ENCODE data around the gene RIGI.
"Not testable (repeated sequence)": the region's sequence is repeated elsewhere in the genome, so short reads cannot be mapped to it uniquely, and the experiment has no call there.

The RIGI gene

DNA sequence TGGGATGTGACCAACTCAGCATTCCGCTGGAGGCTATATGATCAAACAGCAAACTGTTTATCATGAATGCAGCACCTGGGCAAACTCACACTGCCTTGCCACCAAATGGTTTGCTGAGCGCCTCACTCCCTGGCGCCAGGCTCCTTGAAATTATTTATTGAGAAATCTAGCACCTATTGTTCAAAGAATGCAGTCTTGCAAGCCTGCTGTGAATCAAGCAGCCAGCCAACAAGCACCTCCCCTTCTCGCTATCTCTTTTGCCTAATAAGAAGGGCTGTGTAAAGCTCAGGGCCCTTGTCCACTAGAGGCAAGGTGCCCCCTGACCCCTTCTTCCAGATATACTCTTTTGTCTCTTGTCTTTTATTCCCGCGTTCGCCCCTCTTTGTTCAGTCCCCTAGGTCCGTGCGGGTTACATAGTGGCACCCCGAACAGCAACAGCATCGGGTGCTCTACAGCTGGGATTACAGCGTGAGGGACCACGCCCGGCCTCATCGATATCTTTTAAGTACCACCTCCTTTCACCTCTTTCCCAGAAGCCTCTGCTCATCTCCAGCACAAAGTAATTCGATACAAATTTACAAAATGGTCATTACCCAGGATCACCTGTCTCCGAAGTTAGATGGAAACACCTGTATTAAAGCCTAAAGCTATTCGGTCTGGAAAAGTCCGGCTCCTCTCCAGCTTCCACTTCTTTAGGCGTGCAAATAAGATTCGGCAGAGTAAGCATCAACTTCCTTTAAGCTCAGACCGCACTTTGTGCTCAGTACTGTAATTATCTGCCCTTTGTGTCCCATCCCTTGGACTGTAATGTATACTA lies 896 bp downstream of the RIGI start:
- peaks cover 4% of the 10 kb centered on the region for H3K9me3 ChIP-seq (ENCODE audit: control insufficient read depth, low read depth, low read length)
- H3K27me3 ChIP-seq (ENCODE audit: control insufficient read depth, insufficient read depth, low read length): no peaks in the 10 kb centered on the region
- H3K4me1 ChIP-seq (ENCODE audit: control insufficient read depth, low read depth, low read length): peaks cover 9% of the 10 kb centered on the region
- H3K4me3 ChIP-seq (ENCODE audit: low read length): peak overlapping the region; percentile 87
- no peaks in the 10 kb centered on the region for H3K36me3 ChIP-seq (ENCODE audit: control insufficient read depth, low read depth, low read length)
- no peak overlapping the region for H3K27ac ChIP-seq (ENCODE audit: low read length)
- peak overlapping the region; percentile 67 for H3K9ac ChIP-seq (ENCODE audit: low read length)

DNA sequence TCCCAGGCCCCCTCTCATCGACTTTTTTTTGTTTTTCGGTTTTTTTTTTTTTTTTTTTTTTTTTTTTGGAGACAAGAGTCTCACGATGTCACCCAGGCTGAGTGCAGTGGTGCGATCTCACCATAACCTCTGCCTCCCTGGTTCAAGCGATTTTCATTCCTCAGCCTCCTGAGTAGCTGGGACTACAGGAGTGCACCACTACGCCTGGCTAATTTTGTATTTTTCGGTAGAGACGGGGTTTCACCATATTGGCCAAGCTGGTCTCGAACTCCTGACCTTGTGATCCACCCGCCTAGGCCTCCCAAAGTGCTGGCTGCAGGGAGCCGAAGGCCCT lies 1.5 kb downstream of the RIGI start:
- not testable (repeated sequence) for H3K9ac ChIP-seq (ENCODE audit: low read length); H3K27ac ChIP-seq (ENCODE audit: low read length); H3K27me3 ChIP-seq (ENCODE audit: control insufficient read depth, insufficient read depth, low read length); H3K36me3 ChIP-seq (ENCODE audit: control insufficient read depth, low read depth, low read length); H3K4me1 ChIP-seq (ENCODE audit: control insufficient read depth, low read depth, low read length); H3K9me3 ChIP-seq (ENCODE audit: control insufficient read depth, low read depth, low read length)
- peak overlapping the region; percentile 87 for H3K4me3 ChIP-seq (ENCODE audit: low read length)

DNA sequence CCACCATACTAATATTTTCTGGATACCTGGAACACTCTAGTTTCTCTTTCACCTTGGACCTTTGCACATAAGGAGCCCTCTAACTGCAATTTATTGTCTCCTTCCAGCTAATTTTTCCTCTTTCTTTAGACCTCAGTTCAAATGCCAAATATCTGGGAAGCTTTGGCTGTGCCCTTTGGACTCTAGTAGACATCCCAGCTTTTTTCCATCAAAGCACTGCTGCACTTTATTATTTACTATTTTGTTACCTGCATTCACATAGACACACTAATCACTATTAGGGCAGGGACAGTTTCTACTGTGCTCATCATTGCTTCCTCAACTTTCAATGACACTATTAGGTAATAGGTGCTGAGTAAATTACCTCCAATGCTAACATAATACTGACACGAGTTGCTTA lies 2.1 kb downstream of the RIGI start:
- Histone ChIP-seq H3K27me3 (ENCODE audit: control insufficient read depth, insufficient read depth, low read length) (no peaks in the 10 kb centered on the region), H3K4me3 (ENCODE audit: low read length) (no peak overlapping the region), H3K27ac (ENCODE audit: low read length) (no peak overlapping the region), H3K9ac (ENCODE audit: low read length) (no peak overlapping the region), H3K36me3 (ENCODE audit: control insufficient read depth, low read depth, low read length) (no peaks in the 10 kb centered on the region), H3K9me3 (ENCODE audit: control insufficient read depth, low read depth, low read length) (peaks cover 12% of the 10 kb centered on the region), H3K4me1 (ENCODE audit: control insufficient read depth, low read depth, low read length) (peaks cover 9% of the 10 kb centered on the region)

DNA sequence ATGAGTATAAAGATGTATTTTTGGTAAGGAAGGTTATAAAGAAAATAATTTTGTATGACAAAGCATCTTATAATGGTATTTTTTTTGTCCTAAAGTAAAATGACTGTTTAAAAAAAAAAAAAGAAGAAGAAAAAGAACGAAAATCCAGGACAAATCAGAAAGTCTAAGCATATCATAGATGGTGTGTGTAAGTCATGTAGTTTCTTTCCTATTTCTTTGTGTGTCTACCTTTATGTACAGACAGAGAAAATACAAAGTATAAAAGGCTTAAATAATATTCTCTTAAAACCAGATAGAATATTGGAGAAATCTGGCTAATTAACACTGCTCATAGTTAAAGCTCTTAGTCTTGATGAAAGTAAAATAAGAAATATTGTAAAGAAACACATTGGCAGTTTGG lies 7.7 kb downstream of the RIGI start:
- Histone ChIP-seq H3K9ac (ENCODE audit: low read length) (no peak overlapping the region), H3K4me1 (ENCODE audit: control insufficient read depth, low read depth, low read length) (no peaks in the 10 kb centered on the region), H3K27me3 (ENCODE audit: control insufficient read depth, insufficient read depth, low read length) (no peaks in the 10 kb centered on the region), H3K36me3 (ENCODE audit: control insufficient read depth, low read depth, low read length) (no peaks in the 10 kb centered on the region), H3K9me3 (ENCODE audit: control insufficient read depth, low read depth, low read length) (peaks cover 37% of the 10 kb centered on the region), H3K4me3 (ENCODE audit: low read length) (no peak overlapping the region), H3K27ac (ENCODE audit: low read length) (no peak overlapping the region)

DNA sequence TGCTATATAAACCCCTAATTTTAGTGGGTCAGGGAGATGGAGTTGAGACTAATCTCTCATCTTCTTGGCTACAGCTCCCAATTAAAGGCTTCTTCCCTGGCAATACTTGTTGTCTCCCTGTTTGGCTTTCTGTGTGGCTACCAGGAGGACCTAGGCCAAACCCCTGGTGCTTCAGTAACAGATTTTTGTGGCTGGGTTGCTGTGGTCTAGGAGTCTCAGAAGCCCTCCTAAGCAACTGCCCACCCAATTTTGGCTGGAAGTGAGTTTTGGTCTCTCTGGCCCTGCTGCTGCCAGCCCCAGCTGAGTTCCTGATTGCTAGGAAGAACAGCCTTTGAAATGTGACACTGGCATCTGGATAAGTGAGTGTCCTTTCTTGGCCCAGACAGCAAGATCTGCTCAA lies 9.8 kb downstream of the RIGI start:
- Histone ChIP-seq H3K4me1 (ENCODE audit: control insufficient read depth, low read depth, low read length) (no peaks in the 10 kb centered on the region), H3K4me3 (ENCODE audit: low read length) (no peak overlapping the region), H3K27me3 (ENCODE audit: control insufficient read depth, insufficient read depth, low read length) (no peaks in the 10 kb centered on the region), H3K27ac (ENCODE audit: low read length) (no peak overlapping the region), H3K36me3 (ENCODE audit: control insufficient read depth, low read depth, low read length) (no peaks in the 10 kb centered on the region), H3K9ac (ENCODE audit: low read length) (no peak overlapping the region), H3K9me3 (ENCODE audit: control insufficient read depth, low read depth, low read length) (peaks cover 33% of the 10 kb centered on the region)

DNA sequence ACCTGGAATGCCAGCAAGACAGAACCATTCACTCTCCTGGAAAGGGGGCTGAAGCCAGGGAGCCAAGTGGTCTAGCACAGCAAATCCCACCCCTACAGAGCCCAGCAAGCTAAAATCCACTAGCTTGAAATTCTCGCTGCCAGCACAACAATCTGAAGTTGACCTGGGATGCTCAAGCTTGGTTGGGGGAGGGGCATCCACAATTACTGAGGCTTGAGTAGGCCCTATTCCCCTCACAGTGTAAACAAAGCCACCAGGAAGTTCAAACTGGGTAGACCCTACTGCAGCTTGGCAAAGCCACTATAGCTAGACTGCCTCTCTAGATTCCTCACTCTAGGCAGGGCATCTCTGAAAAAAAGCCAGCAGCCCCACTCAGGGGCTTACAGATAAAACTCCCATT lies 17.3 kb downstream of the RIGI start:
- Histone ChIP-seq H3K4me1 (ENCODE audit: control insufficient read depth, low read depth, low read length) (peaks cover 10% of the 10 kb centered on the region), H3K4me3 (ENCODE audit: low read length) (no peak overlapping the region), H3K9ac (ENCODE audit: low read length) (no peak overlapping the region), H3K36me3 (ENCODE audit: control insufficient read depth, low read depth, low read length) (no peaks in the 10 kb centered on the region), H3K27me3 (ENCODE audit: control insufficient read depth, insufficient read depth, low read length) (no peaks in the 10 kb centered on the region), H3K9me3 (ENCODE audit: control insufficient read depth, low read depth, low read length) (no peaks in the 10 kb centered on the region), H3K27ac (ENCODE audit: low read length) (no peak overlapping the region)

DNA sequence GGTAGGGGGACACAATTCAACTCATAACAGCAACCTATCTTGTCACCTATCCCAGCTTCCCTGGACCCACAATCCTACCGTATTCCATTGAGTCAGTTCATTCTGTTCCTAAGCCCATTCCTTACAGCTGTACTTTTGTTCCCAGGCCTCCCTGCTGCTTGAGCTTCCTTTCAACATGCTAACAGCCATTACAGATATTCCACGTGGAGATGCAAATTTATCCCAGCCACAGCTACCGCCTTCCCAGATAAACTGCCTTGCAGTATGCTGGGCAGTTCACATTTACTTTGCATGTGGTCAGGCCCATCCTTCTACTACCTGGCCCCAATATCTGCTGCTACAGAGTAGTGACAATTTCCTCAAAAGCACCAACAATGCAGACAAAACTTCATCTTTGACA lies 23.0 kb downstream of the RIGI start:
- H3K4me3 ChIP-seq (ENCODE audit: low read length): no peak overlapping the region
- H3K36me3 ChIP-seq (ENCODE audit: control insufficient read depth, low read depth, low read length): no peaks in the 10 kb centered on the region
- H3K9ac ChIP-seq (ENCODE audit: low read length): no peak overlapping the region
- H3K27ac ChIP-seq (ENCODE audit: low read length): no peak overlapping the region
- no peaks in the 10 kb centered on the region for H3K27me3 ChIP-seq (ENCODE audit: control insufficient read depth, insufficient read depth, low read length)
- no peaks in the 10 kb centered on the region for H3K4me1 ChIP-seq (ENCODE audit: control insufficient read depth, low read depth, low read length)
- H3K9me3 ChIP-seq (ENCODE audit: control insufficient read depth, low read depth, low read length): no peaks in the 10 kb centered on the region

DNA sequence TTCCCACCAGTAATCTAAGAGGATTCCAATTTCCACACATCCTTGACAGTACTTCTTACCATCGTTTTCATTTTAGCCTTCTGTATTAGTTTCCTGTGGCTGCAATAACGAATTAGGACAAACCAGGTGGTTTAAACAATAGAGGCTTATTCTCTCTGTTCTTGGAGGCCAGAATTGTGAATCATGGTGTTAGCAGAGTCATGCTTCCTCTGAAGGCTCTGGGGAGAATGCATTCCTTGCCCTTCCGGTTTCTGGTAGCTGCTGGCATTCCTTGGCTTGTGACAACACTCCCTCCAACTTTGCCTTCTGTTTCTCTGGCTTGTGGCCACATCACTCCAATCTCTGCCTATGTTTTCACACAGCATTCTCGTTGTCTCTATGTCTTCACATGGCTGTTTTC lies 23.5 kb downstream of the RIGI start:
- no peak overlapping the region for H3K4me3 ChIP-seq (ENCODE audit: low read length)
- no peaks in the 10 kb centered on the region for H3K27me3 ChIP-seq (ENCODE audit: control insufficient read depth, insufficient read depth, low read length)
- no peak overlapping the region for H3K9ac ChIP-seq (ENCODE audit: low read length)
- H3K9me3 ChIP-seq (ENCODE audit: control insufficient read depth, low read depth, low read length): no peaks in the 10 kb centered on the region
- H3K4me1 ChIP-seq (ENCODE audit: control insufficient read depth, low read depth, low read length): no peaks in the 10 kb centered on the region
- H3K36me3 ChIP-seq (ENCODE audit: control insufficient read depth, low read depth, low read length): no peaks in the 10 kb centered on the region
- no peak overlapping the region for H3K27ac ChIP-seq (ENCODE audit: low read length)

DNA sequence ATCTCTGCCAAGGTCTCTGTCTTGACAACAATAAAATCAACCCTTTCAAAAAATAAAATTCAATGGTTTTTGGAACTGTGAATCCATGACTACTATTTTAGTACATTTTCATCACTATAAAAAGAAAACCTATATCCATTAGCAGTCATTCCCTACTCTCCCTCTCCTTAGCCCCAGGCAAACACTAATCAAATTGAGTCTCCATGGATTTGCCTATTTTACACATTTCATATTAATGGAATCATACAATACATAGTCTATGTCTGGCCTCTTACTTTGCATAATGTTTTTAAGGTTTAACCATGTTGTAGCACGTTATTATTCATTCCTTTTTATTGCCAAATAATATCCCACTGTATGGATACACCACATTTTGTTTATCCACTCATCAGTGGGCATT lies 24.1 kb downstream of the RIGI start:
- H3K4me1 ChIP-seq (ENCODE audit: control insufficient read depth, low read depth, low read length): no peaks in the 10 kb centered on the region
- no peak overlapping the region for H3K4me3 ChIP-seq (ENCODE audit: low read length)
- H3K9ac ChIP-seq (ENCODE audit: low read length): no peak overlapping the region
- H3K27me3 ChIP-seq (ENCODE audit: control insufficient read depth, insufficient read depth, low read length): no peaks in the 10 kb centered on the region
- no peak overlapping the region for H3K27ac ChIP-seq (ENCODE audit: low read length)
- no peaks in the 10 kb centered on the region for H3K36me3 ChIP-seq (ENCODE audit: control insufficient read depth, low read depth, low read length)
- no peaks in the 10 kb centered on the region for H3K9me3 ChIP-seq (ENCODE audit: control insufficient read depth, low read depth, low read length)

DNA sequence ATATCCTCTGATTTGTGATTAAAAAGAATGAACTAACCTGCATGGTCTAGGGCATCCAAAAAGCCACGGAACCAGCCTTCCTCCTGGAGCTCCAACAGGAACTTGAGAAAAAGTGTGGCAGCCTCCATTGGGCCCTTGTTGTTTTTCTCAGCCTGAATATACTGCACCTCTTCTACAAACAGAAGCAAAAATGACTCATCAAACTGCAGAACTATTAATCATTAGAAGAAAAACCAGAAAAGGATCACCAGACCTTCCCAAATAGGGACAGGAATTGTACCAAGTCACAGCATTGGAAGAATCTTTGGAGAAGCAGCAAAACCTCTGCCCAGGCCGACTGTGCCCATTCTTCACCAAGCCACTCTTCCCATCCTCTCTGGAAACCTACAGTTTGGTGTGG lies 25.2 kb downstream of the RIGI start:
- H3K27ac ChIP-seq (ENCODE audit: low read length): no peak overlapping the region
- no peaks in the 10 kb centered on the region for H3K4me1 ChIP-seq (ENCODE audit: control insufficient read depth, low read depth, low read length)
- no peaks in the 10 kb centered on the region for H3K9me3 ChIP-seq (ENCODE audit: control insufficient read depth, low read depth, low read length)
- no peaks in the 10 kb centered on the region for H3K27me3 ChIP-seq (ENCODE audit: control insufficient read depth, insufficient read depth, low read length)
- no peak overlapping the region for H3K9ac ChIP-seq (ENCODE audit: low read length)
- no peaks in the 10 kb centered on the region for H3K36me3 ChIP-seq (ENCODE audit: control insufficient read depth, low read depth, low read length)
- H3K4me3 ChIP-seq (ENCODE audit: low read length): no peak overlapping the region

DNA sequence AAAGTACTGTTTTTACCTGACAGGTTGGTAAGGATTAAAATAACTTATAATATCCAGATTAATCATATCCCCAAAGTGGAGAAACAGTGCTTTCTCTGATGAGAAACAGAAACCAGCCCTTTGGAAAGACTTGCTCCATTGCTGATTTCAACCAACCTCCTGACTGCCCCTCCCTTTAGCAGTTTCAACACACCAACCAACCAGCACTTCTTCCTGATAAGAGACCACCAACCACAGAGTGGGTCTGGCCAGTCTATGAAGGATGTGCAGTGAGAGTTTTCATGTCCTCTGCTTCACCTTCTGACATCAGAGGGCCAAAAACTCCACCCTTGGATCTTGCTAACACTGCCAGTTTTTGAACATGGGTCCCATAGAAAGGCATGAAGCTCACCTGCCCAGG lies 28.1 kb downstream of the RIGI start:
- no peak overlapping the region for H3K27ac ChIP-seq (ENCODE audit: low read length)
- H3K4me1 ChIP-seq (ENCODE audit: control insufficient read depth, low read depth, low read length): no peaks in the 10 kb centered on the region
- H3K9ac ChIP-seq (ENCODE audit: low read length): no peak overlapping the region
- H3K27me3 ChIP-seq (ENCODE audit: control insufficient read depth, insufficient read depth, low read length): no peaks in the 10 kb centered on the region
- no peak overlapping the region for H3K4me3 ChIP-seq (ENCODE audit: low read length)
- no peaks in the 10 kb centered on the region for H3K36me3 ChIP-seq (ENCODE audit: control insufficient read depth, low read depth, low read length)
- H3K9me3 ChIP-seq (ENCODE audit: control insufficient read depth, low read depth, low read length): no peaks in the 10 kb centered on the region

DNA sequence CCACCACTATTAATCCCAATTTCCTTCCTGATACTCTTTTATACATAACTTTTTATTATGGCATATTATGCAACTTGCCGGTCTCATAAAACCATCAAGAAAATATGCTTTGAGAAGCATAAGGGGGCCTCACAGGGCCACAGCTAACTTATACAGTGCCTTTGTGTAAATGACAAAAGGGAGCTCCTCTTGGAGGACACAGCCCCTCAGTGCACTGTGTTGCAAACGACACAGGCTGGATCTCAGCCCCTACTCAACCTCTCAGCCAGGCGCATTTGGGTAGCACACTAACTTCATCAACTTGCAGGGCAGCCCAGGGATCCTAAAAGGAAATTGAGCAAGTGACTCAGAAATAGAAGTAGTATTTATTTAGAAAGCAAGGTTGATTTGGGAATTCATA lies 35.4 kb downstream of the RIGI start:
- Histone ChIP-seq H3K36me3 (ENCODE audit: control insufficient read depth, low read depth, low read length) (peaks cover 12% of the 10 kb centered on the region), H3K9ac (ENCODE audit: low read length) (no peak overlapping the region), H3K4me1 (ENCODE audit: control insufficient read depth, low read depth, low read length) (no peaks in the 10 kb centered on the region), H3K27me3 (ENCODE audit: control insufficient read depth, insufficient read depth, low read length) (no peaks in the 10 kb centered on the region), H3K4me3 (ENCODE audit: low read length) (no peak overlapping the region), H3K27ac (ENCODE audit: low read length) (no peak overlapping the region), H3K9me3 (ENCODE audit: control insufficient read depth, low read depth, low read length) (no peaks in the 10 kb centered on the region)
